HCT116 (cell line): ENCODE results near the gene OLFML1. TPM values are rescaled to one million over a fixed set of nuclear protein-coding genes. Genes with fewer than 3 reads are reported as not detected.

Experiments used
- ATAC-seq: fragments of 200-7000 bp; cut with Tn5 transposase; 2 replicates; pipeline ENCODE4 v1.9.1; 2020; ENCODE audit warnings: mild to moderate bottlenecking, moderate library complexity
- BruUV-seq: library from RNA; stranded (reverse); fragments of 400-500 nt; replicated peaks from 2 replicates; lab custom pipeline; 2021; lab: Mats Ljungman, UMichigan
- CTCF ChIA-PET: fragments of 300-600 bp; sonication (Branson Sonifier 250); formaldehyde crosslinking; loops from one replicate; lab custom pipeline; 2021; ENCODE audit warnings: antibody characterized with exemption; lab: Charles Lee
- POLR2A ChIA-PET: fragments of 300-600, 350-600 bp; sonication (Branson Sonifier 250); formaldehyde crosslinking; loops from one replicate; lab custom pipeline; 2021; ENCODE audit warnings: antibody characterized with exemption; lab: Charles Lee
- RAD21 ChIA-PET, 2 experiments: fragments of 300-600 bp; sonication (Branson Sonifier 250); formaldehyde crosslinking; loops; one replicate each; lab custom pipeline; 2023; ENCODE audit warnings: low total read pairs in 2 of 2; ENCODE audit not compliant: uncharacterized antibody in 2 of 2, unreplicated experiment in 2 of 2, low non-redundant PET in 1 of 2; lab: Charles Lee
- DNase-seq: peaks from one replicate; pipeline ENCODE4 v3.0.0-alpha.2; 2010; ENCODE audit warnings: low read depth, low spot score
- H2AFZ ChIP-seq: fragments of 200-600 bp; shearing (Covaris generic), sonication (generic); 2 replicates; pipeline ENCODE4 v1.6.1; 2017; ENCODE audit warnings: low read depth, mixed run types, mixed read lengths, antibody characterized with exemption, low read length; ENCODE audit not compliant: poor library complexity, severe bottlenecking
- H3K27ac ChIP-seq: 2 replicates; pipeline ENCODE4 v1.5.1; 2012; ENCODE audit warnings: low read depth, low read length
- H3K27me3 ChIP-seq: fragments of 200-600 bp; sonication (generic); 2 replicates; pipeline ENCODE4 v1.6.1; 2016; ENCODE audit warnings: mixed run types, low read length, mixed read lengths; ENCODE audit not compliant: insufficient read depth
- H3K36me3 ChIP-seq, 2 experiments: fragments of 200-500 bp in 1 of 2; fragments of 200-600 bp in 1 of 2; sonication (Bioruptor generic) in 1 of 2; sonication (generic) in 1 of 2; 2 replicates each; pipeline versions ENCODE4 v1.5.1 to v1.6.1; 2014 to 2016; ENCODE audit warnings: low read length in 2 of 2, inconsistent platforms in 1 of 2, mixed read lengths in 1 of 2, mixed run types in 1 of 2; ENCODE audit not compliant: insufficient read depth in 2 of 2, control insufficient read depth in 1 of 2
- H3K4me1 ChIP-seq, 2 experiments: fragments of 200-600 bp in 1 of 2; sonication (generic) in 1 of 2; 2 replicates each; pipeline versions ENCODE4 v1.5.1 to v1.6.1; 2012 to 2017; ENCODE audit warnings: low read length in 2 of 2, inconsistent platforms in 1 of 2, mild to moderate bottlenecking in 1 of 2, mixed read lengths in 1 of 2, mixed run types in 1 of 2, moderate library complexity in 1 of 2; ENCODE audit not compliant: insufficient read depth in 2 of 2, control insufficient read depth in 1 of 2
- H3K4me2 ChIP-seq: fragments of 200-600 bp; sonication (generic); 2 replicates; pipeline ENCODE4 v1.6.1; 2017; ENCODE audit warnings: mixed run types, low read length, mixed read lengths
- H3K4me3 ChIP-seq, 2 experiments: fragments of 200-600 bp in 1 of 2; sonication (generic) in 1 of 2; replicated peaks in 1 of 2; 2 replicates each; pipeline ENCODE4 v1.5.1; 2011 to 2016; ENCODE audit warnings: low read length in 2 of 2, control low read depth in 1 of 2, low read depth in 1 of 2, mild to moderate bottlenecking in 1 of 2, mixed read lengths in 1 of 2, mixed run types in 1 of 2
- H3K79me2 ChIP-seq: fragments of 200-600 bp; sonication (generic); 2 replicates; pipeline ENCODE4 v1.6.1; 2017; ENCODE audit warnings: mild to moderate bottlenecking, mixed run types, low read length, moderate library complexity, mixed read lengths; ENCODE audit not compliant: insufficient read depth
- H3K9ac ChIP-seq: fragments of 200-600 bp; sonication (generic); 2 replicates; pipeline ENCODE4 v1.6.1; 2016; ENCODE audit warnings: low read length, mixed read lengths
- H3K9me2 ChIP-seq: fragments of 200-600 bp; sonication (generic), shearing (Covaris generic); 2 replicates; pipeline ENCODE4 v1.6.1; 2017; ENCODE audit warnings: mixed run types, mild to moderate bottlenecking, moderate library complexity; ENCODE audit not compliant: insufficient read depth
- H3K9me3 ChIP-seq, 2 experiments: fragments of 200-500 bp in 1 of 2; fragments of 200-600 bp in 1 of 2; sonication (Bioruptor generic) in 1 of 2; sonication (generic) in 1 of 2; 2 replicates each; pipeline ENCODE4 v1.6.1; 2014 to 2017; ENCODE audit warnings: low read length in 2 of 2, mixed read lengths in 2 of 2, inconsistent platforms in 1 of 2, low read depth in 1 of 2, mild to moderate bottlenecking in 1 of 2, mixed run types in 1 of 2, moderate library complexity in 1 of 2; ENCODE audit not compliant: control insufficient read depth in 1 of 2, insufficient read depth in 1 of 2
- H4K20me1 ChIP-seq: fragments of 200-600 bp; sonication (generic), shearing (Covaris generic); 2 replicates; pipeline ENCODE4 v1.6.1; 2017; ENCODE audit warnings: mixed run types, mild to moderate bottlenecking, moderate library complexity; ENCODE audit not compliant: insufficient read depth
- EZH2 ChIP-seq: fragments of 200-600 bp; sonication (generic); IDR thresholded peaks from 2 replicates; pipeline ENCODE4 v1.6.1; 2017; ENCODE audit warnings: antibody characterized with exemption, mixed run types
- RAD21 ChIP-seq: IDR thresholded peaks from 2 replicates; pipeline ENCODE4 v1.6.1; 2012; ENCODE audit warnings: low read depth, mild to moderate bottlenecking
- SP1 ChIP-seq: IDR thresholded peaks from 2 replicates; pipeline ENCODE4 v1.6.1; 2012; ENCODE audit warnings: low read depth
- TCF7L2 ChIP-seq: IDR thresholded peaks from 2 replicates; pipeline ENCODE4 v1.7.0; 2011; ENCODE audit warnings: borderline replicate concordance, inconsistent platforms; ENCODE audit not compliant: insufficient read depth, insufficient read length; ENCODE audit errors: extremely low read depth
- intact Hi-C: fragments of 100-400 bp; cut with micrococcal nuclease; formaldehyde crosslinking; loops from 2 replicates; pipeline ENCODE4 v1.10.0; 2022
- total RNA-seq: library from RNA; stranded (reverse); gene quantifications from one replicate; pipeline ENCODE4 v1.2.1, GENCODE V29; 2021; ENCODE audit not compliant: unreplicated experiment
- TF ChIP-seq, protein P1 (sequence below), 3 experiments: fragments of 200-600 bp in 1 of 3; sonication (generic) in 1 of 3; IDR thresholded peaks in 2 of 3; conservative IDR thresholded peaks in 1 of 3; 2 replicates each; pipeline ENCODE4 v1.5.1; 2012 to 2017; ENCODE audit warnings: low read depth in 2 of 3, low read length in 2 of 3, antibody characterized with exemption in 1 of 3, borderline replicate concordance in 1 of 3, control low read depth in 1 of 3, mild to moderate bottlenecking in 1 of 3, mixed read lengths in 1 of 3, mixed run types in 1 of 3, moderate library complexity in 1 of 3; ENCODE audit not compliant: insufficient read depth in 1 of 3

The OLFML1 gene
- total RNA-seq, 1 experiment from 2014 or later, result not detected

DNA sequence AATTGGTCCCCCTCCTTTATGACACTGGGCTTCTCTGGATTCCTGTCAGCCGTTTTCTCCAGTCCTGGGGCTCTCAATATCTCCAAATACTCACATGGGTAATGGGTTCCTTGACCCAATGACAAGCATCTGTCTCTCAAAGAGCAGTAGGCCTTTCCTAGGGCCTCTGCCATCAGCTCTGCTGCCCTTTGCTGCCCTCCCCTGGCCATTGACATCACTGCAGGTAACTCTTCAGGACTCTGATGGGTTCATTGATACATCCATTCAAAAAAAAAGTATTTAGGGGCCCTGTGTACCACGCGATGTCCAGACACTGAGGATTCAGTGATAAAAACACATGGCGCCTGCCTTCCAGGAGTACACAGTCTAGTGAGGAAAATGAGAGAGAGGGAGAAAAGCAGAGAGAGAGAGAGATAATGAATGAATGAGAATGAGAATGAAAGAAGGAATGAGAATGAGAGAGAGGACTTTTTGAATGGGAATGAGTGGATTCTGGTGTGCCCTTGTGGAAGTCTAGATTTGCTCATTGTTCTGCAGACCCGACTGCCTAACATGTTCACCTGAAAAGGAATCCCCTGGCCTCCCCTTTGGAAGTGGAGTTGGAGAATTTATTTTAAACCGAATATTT is 42.6 kb upstream of the OLFML1 start:
- Histone ChIP-seq H3K27me3 (peaks cover 73% of the 10 kb centered on the region), H3K79me2 (no peaks in the 10 kb centered on the region), H3K4me1 (no peaks in the 10 kb centered on the region), H3K9me3 (no peaks in the 10 kb centered on the region), H3K27ac (no peak overlapping the region), H3K4me3 (no peak overlapping the region), H2AFZ (no peak overlapping the region), H3K9ac (no peak overlapping the region), H3K4me2 (no peak overlapping the region), H4K20me1 (no peaks in the 10 kb centered on the region), H3K9me2 (no peaks in the 10 kb centered on the region), H3K36me3 (no peaks in the 10 kb centered on the region)
- BruUV-seq, result no TSS peak
- TF ChIP-seq, protein P1, sequence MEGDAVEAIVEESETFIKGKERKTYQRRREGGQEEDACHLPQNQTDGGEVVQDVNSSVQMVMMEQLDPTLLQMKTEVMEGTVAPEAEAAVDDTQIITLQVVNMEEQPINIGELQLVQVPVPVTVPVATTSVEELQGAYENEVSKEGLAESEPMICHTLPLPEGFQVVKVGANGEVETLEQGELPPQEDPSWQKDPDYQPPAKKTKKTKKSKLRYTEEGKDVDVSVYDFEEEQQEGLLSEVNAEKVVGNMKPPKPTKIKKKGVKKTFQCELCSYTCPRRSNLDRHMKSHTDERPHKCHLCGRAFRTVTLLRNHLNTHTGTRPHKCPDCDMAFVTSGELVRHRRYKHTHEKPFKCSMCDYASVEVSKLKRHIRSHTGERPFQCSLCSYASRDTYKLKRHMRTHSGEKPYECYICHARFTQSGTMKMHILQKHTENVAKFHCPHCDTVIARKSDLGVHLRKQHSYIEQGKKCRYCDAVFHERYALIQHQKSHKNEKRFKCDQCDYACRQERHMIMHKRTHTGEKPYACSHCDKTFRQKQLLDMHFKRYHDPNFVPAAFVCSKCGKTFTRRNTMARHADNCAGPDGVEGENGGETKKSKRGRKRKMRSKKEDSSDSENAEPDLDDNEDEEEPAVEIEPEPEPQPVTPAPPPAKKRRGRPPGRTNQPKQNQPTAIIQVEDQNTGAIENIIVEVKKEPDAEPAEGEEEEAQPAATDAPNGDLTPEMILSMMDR (IDR thresholded peaks at IDR 0.05 in 2 of 3, conservative IDR thresholded peaks at IDR 0.05 in 1 of 3; ENCODE audit: borderline replicate concordance in 1 of 3, insufficient read depth in 1 of 3, low read depth in 2 of 3, low read length in 2 of 3), result peak; percentile 53 to 86 (median 85); a peak in 5 of 6 replicates
- TF ChIP-seq EZH2, result no peak
- TF ChIP-seq RAD21, result peak; percentile 78
- no peak for TF ChIP-seq SP1
- no peak for TF ChIP-seq TCF7L2
- POLR2A ChIA-PET, result no interaction called here
- ATAC-seq (peak; percentile 90), DNase-seq (peak; percentile 38)
- RAD21 ChIA-PET, result no interaction called here
- CTCF ChIA-PET, result interaction anchor here (0.7 to 2.5 kb wide), 7 partner anchors 17 to 657 kb away, joined by 3 to 12 read pairs (median 3); no protein-coding TSS in a partner anchor
- intact Hi-C loops, result loop anchor here (1.0 to 10.0 kb wide), 4 partner anchors 90 to 688 kb away; no protein-coding TSS in a partner anchor
